HG03571 (cell line): Measurements from ENCODE around the gene FCGR1A.
"Not testable (repeated sequence)": the region's sequence is repeated elsewhere in the genome, so short reads cannot be mapped to it uniquely, and the experiment has no call there.

Source experiments
- ATAC-seq: cut with Tn5 transposase; IDR thresholded peaks from one replicate; pipeline ENCODE4 v1.9.1; 2021; ENCODE audit not compliant: unreplicated experiment

FCGR1A gene

DNA sequence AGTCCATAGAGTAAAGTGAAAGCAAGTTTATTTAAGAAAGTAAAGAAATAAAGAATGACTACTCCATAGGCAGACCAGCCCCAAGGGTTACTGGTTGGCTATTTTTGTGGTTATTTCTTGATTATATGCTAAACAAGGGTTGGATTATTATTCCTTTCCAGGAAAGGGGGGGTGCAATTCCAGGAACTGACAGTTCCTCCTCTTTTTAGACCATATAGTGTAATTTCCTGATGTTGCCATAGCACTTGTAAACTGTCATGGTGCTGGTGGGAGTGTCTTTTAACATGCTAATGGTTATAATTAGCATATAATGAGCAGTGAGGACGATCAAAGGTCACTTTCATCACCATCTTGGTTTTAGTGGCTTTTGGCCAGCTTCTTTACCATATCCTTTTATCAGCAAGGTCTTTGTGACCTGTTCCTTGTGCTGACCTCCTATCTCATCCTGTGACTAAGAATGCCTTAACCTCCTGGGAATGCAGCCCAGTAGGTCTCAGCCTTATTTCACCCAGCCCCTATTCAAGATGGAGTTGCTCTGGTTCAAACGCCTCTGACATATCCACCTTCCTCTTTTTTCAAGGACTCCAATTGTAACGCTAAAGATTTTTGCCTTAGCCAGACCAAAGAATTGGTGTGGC is 6.9 kb upstream of the FCGR1A start:
- ATAC-seq, result not testable (repeated sequence)

DNA sequence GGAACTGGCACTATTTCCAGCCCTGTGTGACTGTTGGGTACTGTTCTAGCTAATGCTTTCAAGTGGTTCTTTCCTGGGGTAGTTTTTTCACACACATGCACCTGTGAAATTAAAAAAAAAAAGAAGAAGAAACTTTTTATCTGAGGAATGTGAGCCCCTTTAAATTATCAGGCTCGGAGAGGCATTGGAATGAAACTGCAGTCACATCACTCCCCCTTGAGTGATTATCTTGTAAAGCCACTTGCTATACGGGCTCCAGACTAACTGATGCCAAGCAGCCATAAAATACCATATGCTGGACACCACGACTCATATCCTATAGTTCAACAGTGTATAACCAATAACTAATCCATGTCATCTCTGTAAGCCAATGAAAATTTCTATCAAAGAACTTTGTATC is 5.4 kb upstream of the FCGR1A start:
- not testable (repeated sequence) for ATAC-seq

DNA sequence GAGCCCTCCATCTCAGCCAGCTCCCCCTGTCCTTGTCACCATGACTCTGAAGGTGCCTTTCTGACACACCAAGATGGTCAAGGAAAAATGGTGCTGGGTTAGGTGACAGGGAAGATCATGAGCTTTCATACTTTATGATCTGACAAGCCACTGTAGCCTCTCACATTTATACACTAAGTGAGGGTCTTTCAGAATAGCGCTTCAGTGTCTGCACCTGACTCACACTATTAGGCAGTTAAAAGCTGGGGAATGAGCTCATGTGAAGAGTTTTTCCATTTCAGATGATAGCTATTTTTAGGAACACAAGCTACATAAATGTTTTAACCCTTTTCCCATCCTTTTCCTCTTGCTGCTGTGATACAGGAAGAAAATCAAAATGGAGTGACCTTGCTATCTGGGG is 4.2 kb upstream of the FCGR1A start:
- not testable (repeated sequence) for ATAC-seq

GRCh38 chr1:149781413-149781984 is 995 bp upstream of the FCGR1A start:
- ATAC-seq, result not testable (repeated sequence)

GRCh38 chr1:149783289-149783688 is 795 bp downstream of the FCGR1A start:
- ATAC-seq, result not testable (repeated sequence)

- not testable (repeated sequence) for ATAC-seq
Measured at GRCh38 chr1:149783868-149784267, 1.4 kb downstream of the FCGR1A start.

DNA sequence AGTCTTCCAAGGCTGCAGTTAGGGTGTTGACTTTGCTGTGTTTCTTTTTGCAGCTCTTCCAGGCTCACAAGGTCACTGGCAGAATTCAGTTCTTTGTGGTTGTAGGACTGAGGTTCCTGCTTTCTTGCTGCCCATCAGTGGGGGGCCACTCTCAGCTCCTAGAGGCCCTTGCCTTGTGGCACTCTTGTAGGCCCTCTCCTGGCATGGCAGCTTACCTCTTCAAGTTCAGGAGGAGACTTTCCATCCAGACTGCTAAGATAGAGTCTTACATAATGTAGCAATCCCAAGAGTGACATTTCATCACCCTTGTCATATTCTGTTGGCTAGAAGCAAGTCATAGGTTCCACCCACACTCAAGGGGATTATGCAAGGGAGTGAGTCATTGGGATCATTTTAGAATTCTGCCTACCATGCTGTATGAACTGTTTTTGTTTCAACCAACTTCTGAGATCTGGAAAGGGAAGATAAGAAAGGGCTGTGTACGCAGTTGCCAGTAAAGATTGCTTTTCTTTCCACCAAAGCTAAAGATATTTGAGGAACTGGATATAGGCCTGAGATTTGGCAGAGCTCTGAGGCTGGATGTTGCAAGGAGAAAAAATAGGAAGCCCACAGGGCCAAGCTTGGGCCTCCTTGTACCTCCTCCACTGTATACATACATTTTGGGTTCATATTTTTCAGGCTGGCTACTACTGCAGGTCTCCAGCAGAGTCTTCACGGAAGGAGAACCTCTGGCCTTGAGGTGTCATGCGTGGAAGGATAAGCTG is 5.4 kb downstream of the FCGR1A start:
- ATAC-seq, result not testable (repeated sequence)

GRCh38 chr1:149792502-149792901 is 10.0 kb downstream of the FCGR1A start:
- ATAC-seq, result peak; percentile 68

DNA sequence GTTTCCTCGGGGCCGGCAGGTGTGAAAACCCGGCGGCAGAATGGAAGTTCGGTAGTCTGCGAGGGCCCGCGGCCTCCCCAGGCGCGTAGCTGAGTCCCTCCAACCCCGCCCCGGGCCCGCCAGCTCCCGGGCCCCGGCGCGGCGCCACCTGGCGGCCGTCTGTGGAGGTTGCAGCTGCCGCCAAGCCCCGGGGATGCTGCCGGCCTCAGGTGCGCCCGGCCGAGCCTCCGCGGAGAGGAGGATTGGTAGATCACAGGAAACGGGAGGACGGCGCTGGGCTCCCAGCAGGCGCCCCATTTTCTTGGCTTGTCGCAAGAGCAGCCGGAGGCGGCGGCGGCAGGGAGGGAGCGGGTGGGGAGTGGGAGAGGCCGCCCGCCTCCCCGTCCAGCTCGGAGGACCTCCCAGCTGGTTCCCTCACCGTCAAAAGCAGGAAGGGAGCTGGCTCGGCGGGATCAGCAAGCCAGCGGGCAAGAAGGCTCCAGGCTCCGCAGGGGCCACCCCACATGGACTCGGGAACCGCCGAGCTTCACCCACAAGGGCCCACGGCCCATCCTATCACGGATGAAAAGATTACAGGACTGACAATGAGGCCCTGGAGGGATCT is 10.5 kb downstream of the FCGR1A start:
- ATAC-seq, result peak; percentile 80

GRCh38 chr1:149793885-149794284 is 11.4 kb downstream of the FCGR1A start:
- not testable (repeated sequence) for ATAC-seq

GRCh38 chr1:149801628-149802027 is 19.1 kb downstream of the FCGR1A start:
- ATAC-seq, result not testable (repeated sequence)

- not testable (repeated sequence) for ATAC-seq
Measured at GRCh38 chr1:149804417-149805080, 22.1 kb downstream of the FCGR1A start.

DNA sequence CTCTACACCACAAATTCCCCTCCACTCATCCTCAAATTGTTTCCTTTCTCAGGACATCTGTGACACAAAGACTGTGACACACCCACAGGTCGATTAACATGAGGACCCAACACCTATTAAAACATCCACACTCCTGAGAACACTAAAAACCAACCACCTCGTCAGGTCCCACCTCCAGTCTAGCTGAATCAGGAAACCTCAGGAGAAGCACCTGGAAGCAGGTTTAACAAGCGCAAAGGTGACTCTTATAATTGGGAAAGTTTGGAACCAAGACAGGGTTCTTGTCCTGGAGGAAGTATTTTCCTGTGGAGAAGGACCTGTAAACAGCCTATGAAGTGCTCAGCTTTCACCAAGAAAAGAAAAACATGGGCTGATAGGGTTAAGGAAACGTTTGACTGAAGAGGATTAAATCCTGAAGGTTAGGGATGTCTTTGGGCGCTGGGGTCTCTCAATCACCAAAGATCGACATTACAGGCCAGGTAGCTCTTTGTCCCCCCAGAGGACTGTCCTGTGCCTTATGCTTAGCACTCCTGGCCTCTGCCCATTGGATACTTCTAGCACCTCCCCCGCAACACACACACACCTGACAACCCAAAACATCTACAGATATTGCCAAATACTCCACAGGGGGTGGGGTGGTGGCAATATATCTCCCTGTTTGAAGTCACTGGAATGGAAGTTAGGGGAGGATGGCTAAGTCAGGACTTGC is 28.4 kb downstream of the FCGR1A start:
- not testable (repeated sequence) for ATAC-seq

GRCh38 chr1:149811514-149811889 is 29.0 kb downstream of the FCGR1A start:
- peak; percentile 26 for ATAC-seq

DNA sequence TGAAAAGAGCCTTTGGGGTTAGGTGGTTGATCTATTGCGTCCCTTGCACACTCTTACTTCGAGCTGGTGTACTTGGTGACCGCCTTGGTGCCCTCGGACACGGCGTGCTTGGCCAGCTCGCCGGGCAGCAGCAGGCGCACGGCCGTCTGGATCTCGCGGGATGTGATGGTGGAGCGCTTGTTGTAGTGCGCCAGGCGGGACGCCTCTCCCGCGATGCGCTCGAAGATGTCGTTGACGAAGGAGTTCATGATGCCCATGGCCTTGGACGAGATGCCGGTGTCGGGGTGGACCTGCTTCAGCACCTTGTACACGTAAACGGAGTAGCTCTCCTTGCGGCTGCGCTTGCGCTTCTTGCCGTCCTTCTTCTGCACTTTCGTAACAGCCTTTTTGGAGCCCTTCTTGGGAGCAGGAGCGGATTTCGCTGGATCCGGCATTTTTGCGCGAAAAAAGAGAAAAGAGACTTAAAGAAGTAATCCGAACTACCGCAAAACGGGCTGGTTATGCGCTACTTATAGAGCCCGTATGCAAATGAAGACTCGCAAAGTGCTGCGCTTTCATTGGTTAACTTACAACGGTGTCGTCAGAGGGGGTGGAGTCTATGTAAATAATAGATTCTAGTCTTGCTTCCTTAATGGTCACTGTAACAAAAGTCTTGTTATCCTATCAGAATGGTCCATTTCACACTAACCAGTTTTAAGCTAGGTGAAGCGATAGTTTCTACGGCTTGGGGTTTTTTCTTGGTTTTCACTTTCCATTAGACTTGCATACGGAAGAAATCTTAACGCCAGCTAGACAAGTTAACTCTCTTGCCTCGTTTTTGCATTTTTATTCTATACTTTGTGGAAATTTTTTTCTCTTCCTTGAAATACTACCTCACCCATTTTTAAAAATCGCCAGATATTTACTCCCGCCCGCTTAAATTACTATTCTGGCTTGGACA is 29.7 kb downstream of the FCGR1A start:
- ATAC-seq, result peak; percentile 78

GRCh38 chr1:149812893-149813801 is 30.7 kb downstream of the FCGR1A start:
- ATAC-seq, result peak; percentile 29

GRCh38 chr1:149820387-149820786 is 37.9 kb downstream of the FCGR1A start:
- not testable (repeated sequence) for ATAC-seq

- not testable (repeated sequence) for ATAC-seq
Measured at GRCh38 chr1:149826555-149826954, 44.1 kb downstream of the FCGR1A start.
